OCI-LY7 (cell line): ENCODE measurements around the gene AMOTL1. TPM values are rescaled to one million over a fixed set of nuclear protein-coding genes. Genes with fewer than 3 reads are reported as not detected.

Source experiments
- BruUV-seq: library from RNA; stranded (reverse); fragments of 400-500 nt; replicated peaks from 2 replicates; lab custom pipeline; 2021; lab: Mats Ljungman, UMichigan
- CTCF ChIA-PET: fragments of 300-600 bp; sonication (Branson Sonifier 250); formaldehyde crosslinking; loops from one replicate; lab custom pipeline; 2022; ENCODE audit warnings: antibody characterized with exemption; ENCODE audit not compliant: unreplicated experiment; lab: Charles Lee
- POLR2A ChIA-PET: fragments of 300-600 bp; sonication (Branson Sonifier 250); formaldehyde crosslinking; loops from one replicate; lab custom pipeline; 2022; ENCODE audit warnings: antibody characterized with exemption; lab: Charles Lee
- DNase-seq: peaks from one replicate; pipeline ENCODE4 v3.0.0-alpha.2; 2015; ENCODE audit warnings: low spot score
- H2AFZ ChIP-seq: fragments of 200-600 bp; sonication (generic), shearing (Covaris generic); 2 replicates; pipeline ENCODE4 v1.6.1; 2014; ENCODE audit warnings: mild to moderate bottlenecking, antibody characterized with exemption, low read length, moderate library complexity
- H3K27ac ChIP-seq: fragments of 200-600 bp; sonication (generic); 2 replicates; pipeline ENCODE4 v1.5.1; 2014; ENCODE audit warnings: mixed run types, low read depth, mild to moderate bottlenecking, moderate library complexity, low read length, inconsistent platforms; ENCODE audit not compliant: poor library complexity, severe bottlenecking
- H3K36me3 ChIP-seq: fragments of 200-600 bp; sonication (generic); 2 replicates; pipeline ENCODE4 v1.6.1; 2014; ENCODE audit warnings: mild to moderate bottlenecking, antibody characterized with exemption, low read length, moderate library complexity, mixed read lengths; ENCODE audit not compliant: insufficient read depth
- H3K4me1 ChIP-seq: fragments of 200-600 bp; sonication (generic); 2 replicates; pipeline ENCODE4 v1.5.1; 2014; ENCODE audit warnings: mild to moderate bottlenecking, low read length; ENCODE audit not compliant: insufficient read depth, poor library complexity, severe bottlenecking
- H3K4me2 ChIP-seq: fragments of 200-600 bp; sonication (generic); 2 replicates; pipeline ENCODE4 v1.6.1; 2014; ENCODE audit warnings: mild to moderate bottlenecking, low read length
- H3K4me3 ChIP-seq: fragments of 200-600 bp; sonication (generic); 2 replicates; pipeline ENCODE4 v1.5.1; 2014; ENCODE audit warnings: mild to moderate bottlenecking, low read depth, low read length; ENCODE audit not compliant: poor library complexity, severe bottlenecking
- H3K79me2 ChIP-seq: fragments of 200-600 bp; sonication (generic); 2 replicates; pipeline ENCODE4 v1.6.1; 2016; ENCODE audit warnings: low read depth, mild to moderate bottlenecking, low read length, moderate library complexity, mixed read lengths; ENCODE audit not compliant: insufficient read depth
- H3K9me2 ChIP-seq: fragments of 200-600 bp; sonication (generic); 2 replicates; pipeline ENCODE4 v1.6.1; 2016; ENCODE audit warnings: mild to moderate bottlenecking, low read length, mixed read lengths; ENCODE audit not compliant: insufficient read depth
- H3K9me3 ChIP-seq: fragments of 200-600 bp; sonication (generic); 2 replicates; pipeline ENCODE4 v1.6.1; 2014; ENCODE audit warnings: mild to moderate bottlenecking, mixed run types, low read length, mixed read lengths
- H4K20me1 ChIP-seq: fragments of 200-600 bp; sonication (generic); 2 replicates; pipeline ENCODE4 v1.6.1; 2014; ENCODE audit warnings: mild to moderate bottlenecking, antibody characterized with exemption, low read length, moderate library complexity, mixed read lengths; ENCODE audit not compliant: insufficient read depth
- EZH2phosphoT487 ChIP-seq: fragments of 200-600 bp; sonication (generic); IDR thresholded peaks from 2 replicates; pipeline ENCODE4 v1.6.1; 2018; ENCODE audit warnings: low read depth, borderline replicate concordance, mild to moderate bottlenecking, mixed run types, antibody characterized with exemption, low read length, moderate library complexity, mixed read lengths
- intact Hi-C: fragments of 100-400 bp; cut with micrococcal nuclease; formaldehyde crosslinking; loops from one replicate; pipeline ENCODE4 v1.10.0; 2022; ENCODE audit not compliant: unreplicated experiment
- total RNA-seq, 2 experiments: library from RNA; depleted of rRNA in 1 of 2; stranded (reverse); fragments of >200 nt in 1 of 2; shearing (Covaris generic) in 1 of 2; gene quantifications; 2 replicates each; pipeline ENCODE4 v1.2.3, GENCODE V29; 2014 to 2022
- TF ChIP-seq, protein P1 (sequence below): fragments of 200-600 bp; sonication (generic); conservative IDR thresholded peaks from 2 replicates; pipeline ENCODE4 v1.5.1; 2014; ENCODE audit warnings: mild to moderate bottlenecking, antibody characterized with exemption, low read length, moderate library complexity, mixed read lengths

Gene AMOTL1
- total RNA-seq, 2 experiments from 2014 or later, result not detected

DNA sequence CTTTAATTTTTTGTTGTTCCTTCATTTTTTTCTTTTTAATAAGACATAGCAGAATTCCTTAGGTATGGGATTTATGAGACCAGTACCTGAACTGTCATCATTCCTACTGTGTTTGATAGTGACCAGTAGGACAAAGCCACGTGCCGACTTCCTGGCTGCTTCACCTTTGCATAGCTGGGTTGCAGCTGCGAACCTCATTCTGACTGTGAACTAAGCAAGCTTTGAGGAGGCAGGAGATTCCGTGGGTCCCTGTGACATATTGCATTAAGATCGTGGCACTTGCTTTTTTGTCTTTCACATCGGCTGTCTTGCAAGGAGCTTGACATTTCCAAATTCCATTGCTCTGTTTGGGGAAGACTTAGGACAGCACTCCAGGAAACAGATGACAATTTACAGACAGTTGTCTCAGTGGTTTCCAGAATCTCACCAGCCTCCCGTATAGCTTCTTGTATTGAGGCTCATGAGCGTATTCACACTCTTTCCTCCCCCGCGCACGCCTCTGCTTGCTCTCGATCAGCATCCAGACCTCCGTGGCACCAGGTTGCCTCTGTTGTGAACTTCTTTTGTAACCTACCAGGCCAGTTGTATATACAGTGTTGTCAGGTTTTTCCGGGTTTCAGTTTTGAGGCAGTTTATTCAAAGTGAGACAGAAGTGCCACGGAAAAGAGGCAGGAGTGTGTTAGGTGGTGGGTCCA is 103.5 kb downstream of the AMOTL1 start:
- Histone ChIP-seq H3K27ac (no peak overlapping the region), H3K36me3 (no peaks in the 10 kb centered on the region), H3K9me2 (no peaks in the 10 kb centered on the region), H2AFZ (no peak overlapping the region), H4K20me1 (no peaks in the 10 kb centered on the region), H3K79me2 (no peaks in the 10 kb centered on the region), H3K4me2 (no peak overlapping the region), H3K4me3 (no peak overlapping the region), H3K9me3 (no peaks in the 10 kb centered on the region), H3K4me1 (no peaks in the 10 kb centered on the region)
- BruUV-seq, result no TSS peak
- DNase-seq, result no peak
- ChIA-PET CTCF (interaction anchor here (0.6 kb wide), 2 partner anchors 127 to 283 kb away, joined by 3 read pairs; no protein-coding TSS in a partner anchor), POLR2A (no interaction called here)
- intact Hi-C loops, result no loop called here
- TF ChIP-seq, protein P1, sequence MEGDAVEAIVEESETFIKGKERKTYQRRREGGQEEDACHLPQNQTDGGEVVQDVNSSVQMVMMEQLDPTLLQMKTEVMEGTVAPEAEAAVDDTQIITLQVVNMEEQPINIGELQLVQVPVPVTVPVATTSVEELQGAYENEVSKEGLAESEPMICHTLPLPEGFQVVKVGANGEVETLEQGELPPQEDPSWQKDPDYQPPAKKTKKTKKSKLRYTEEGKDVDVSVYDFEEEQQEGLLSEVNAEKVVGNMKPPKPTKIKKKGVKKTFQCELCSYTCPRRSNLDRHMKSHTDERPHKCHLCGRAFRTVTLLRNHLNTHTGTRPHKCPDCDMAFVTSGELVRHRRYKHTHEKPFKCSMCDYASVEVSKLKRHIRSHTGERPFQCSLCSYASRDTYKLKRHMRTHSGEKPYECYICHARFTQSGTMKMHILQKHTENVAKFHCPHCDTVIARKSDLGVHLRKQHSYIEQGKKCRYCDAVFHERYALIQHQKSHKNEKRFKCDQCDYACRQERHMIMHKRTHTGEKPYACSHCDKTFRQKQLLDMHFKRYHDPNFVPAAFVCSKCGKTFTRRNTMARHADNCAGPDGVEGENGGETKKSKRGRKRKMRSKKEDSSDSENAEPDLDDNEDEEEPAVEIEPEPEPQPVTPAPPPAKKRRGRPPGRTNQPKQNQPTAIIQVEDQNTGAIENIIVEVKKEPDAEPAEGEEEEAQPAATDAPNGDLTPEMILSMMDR, result no peak
- no peak for TF ChIP-seq EZH2phosphoT487

DNA sequence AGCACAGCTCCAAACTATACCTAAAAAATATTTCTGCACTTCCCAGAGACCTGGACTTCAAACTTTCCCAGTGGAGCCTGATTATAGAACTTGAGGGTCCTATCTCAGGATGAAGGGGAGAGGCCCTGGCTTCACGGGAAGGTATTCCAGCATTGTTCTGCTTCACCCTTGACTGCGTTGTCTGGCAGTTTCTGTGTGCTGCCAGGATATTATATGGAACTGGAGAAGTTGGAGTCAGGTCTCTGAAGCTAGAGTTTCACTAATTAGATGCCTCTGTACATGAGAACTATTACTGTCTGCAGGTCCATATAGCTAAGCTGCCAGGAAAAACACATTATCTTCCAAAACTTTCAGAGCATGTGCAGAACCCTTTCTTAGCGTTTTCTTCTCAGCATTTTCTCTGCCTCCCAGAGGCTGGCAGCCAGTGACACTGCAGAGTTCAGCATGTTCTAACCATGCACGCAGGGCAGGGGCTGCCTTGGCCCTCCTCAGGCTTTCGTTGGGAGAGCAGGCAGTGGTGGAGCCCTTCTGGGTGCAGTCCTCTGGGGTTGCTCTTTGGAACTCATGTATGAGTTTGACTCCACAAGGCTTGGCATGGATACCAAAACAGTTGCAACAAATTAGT is 105.9 kb downstream of the AMOTL1 start:
- ChIA-PET POLR2A (interaction anchor here (0.7 to 1.2 kb wide), 2 partner anchors 11 to 1245 kb away, joined by 3 to 7 read pairs; no protein-coding TSS in a partner anchor), CTCF (no interaction called here)
- Histone ChIP-seq H3K4me1 (no peaks in the 10 kb centered on the region), H4K20me1 (no peaks in the 10 kb centered on the region), H3K36me3 (no peaks in the 10 kb centered on the region), H3K9me2 (no peaks in the 10 kb centered on the region), H3K4me2 (no peak overlapping the region), H2AFZ (no peak overlapping the region), H3K79me2 (no peaks in the 10 kb centered on the region), H3K27ac (no peak overlapping the region), H3K4me3 (no peak overlapping the region), H3K9me3 (no peaks in the 10 kb centered on the region)
- intact Hi-C loops, result no loop called here
- TF ChIP-seq EZH2phosphoT487, result no peak
- TF ChIP-seq, protein P1, result no peak
- BruUV-seq, result no TSS peak
- DNase-seq, result no peak

DNA sequence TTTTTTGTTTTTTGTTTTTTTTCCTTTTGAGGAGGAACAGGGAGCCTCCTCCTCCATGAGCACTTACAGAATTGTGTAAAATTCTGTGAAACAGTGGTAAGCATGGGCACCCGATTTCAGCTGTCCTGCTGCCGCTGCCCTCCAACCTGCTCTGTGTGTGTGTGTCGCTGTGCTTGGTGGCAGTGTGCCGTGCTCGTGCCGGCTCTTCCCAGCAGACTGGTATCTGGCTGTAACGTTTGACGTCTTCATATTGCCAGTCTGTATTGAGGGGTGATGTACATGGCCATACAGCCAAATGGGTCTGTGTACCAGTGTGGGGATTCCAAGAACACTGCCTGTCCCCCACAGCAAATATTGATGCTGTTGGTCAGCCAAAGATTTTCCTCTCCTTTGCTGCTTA is 108.1 kb downstream of the AMOTL1 start:
- H2AFZ ChIP-seq, result no peak overlapping the region
- TF ChIP-seq, protein P1, result no peak
- TF ChIP-seq EZH2phosphoT487, result no peak
- H3K9me3 ChIP-seq, result no peaks in the 10 kb centered on the region
- no peak overlapping the region for H3K4me2 ChIP-seq
- intact Hi-C loops, result no loop called here
- no peak for DNase-seq
- no peaks in the 10 kb centered on the region; the same call in 1 of the 2 replicates for H3K9me2 ChIP-seq
- ChIA-PET POLR2A (no interaction called here), CTCF (no interaction called here)
- H3K79me2 ChIP-seq, result no peaks in the 10 kb centered on the region
- no peak overlapping the region for H3K27ac ChIP-seq
- no peaks in the 10 kb centered on the region for H3K4me1 ChIP-seq
- BruUV-seq, result no TSS peak
- no peaks in the 10 kb centered on the region for H3K36me3 ChIP-seq
- H3K4me3 ChIP-seq, result no peak overlapping the region
- H4K20me1 ChIP-seq, result no peaks in the 10 kb centered on the region
